ENCODE data around the gene MDFIC.

DNA sequence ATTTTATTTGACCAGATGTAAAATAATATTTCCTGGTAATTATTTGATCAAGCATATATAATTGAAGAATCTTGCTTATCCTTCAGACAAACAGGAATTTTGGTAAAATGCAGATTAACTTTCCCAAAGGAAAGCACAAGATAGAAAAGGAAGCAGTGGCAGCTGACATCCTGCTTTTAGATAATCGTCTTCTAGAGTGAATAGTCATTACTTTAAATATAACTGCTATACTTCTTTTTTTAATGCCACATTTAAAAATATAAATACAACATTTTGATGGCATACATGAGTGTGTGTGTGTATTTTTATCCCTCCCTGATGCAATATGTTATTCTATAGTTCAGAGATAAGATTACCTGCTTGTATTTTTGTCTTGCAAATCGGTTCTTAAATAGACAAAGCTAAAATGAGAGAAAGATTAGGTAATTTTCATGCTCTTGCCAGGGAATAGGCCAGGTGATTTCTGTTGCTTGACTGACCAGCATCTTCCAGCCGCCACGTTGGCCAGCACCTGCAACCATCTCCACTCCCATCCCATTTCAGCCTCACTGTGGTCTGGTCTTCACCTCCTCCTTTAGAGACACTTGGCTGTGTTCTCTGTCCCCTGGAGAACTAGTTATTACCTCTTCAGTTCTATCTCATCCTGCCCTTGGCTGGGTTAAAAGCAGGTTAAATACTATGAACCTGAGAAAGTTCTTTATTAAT is 58.1 kb downstream of the MDFIC start:
- TF ChIP-seq RAD21 (IDR thresholded peaks at IDR 0.05; ENCODE audit: low read length), result no peak
- TF ChIP-seq, protein P1, sequence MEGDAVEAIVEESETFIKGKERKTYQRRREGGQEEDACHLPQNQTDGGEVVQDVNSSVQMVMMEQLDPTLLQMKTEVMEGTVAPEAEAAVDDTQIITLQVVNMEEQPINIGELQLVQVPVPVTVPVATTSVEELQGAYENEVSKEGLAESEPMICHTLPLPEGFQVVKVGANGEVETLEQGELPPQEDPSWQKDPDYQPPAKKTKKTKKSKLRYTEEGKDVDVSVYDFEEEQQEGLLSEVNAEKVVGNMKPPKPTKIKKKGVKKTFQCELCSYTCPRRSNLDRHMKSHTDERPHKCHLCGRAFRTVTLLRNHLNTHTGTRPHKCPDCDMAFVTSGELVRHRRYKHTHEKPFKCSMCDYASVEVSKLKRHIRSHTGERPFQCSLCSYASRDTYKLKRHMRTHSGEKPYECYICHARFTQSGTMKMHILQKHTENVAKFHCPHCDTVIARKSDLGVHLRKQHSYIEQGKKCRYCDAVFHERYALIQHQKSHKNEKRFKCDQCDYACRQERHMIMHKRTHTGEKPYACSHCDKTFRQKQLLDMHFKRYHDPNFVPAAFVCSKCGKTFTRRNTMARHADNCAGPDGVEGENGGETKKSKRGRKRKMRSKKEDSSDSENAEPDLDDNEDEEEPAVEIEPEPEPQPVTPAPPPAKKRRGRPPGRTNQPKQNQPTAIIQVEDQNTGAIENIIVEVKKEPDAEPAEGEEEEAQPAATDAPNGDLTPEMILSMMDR (conservative IDR thresholded peaks at IDR 0.05; ENCODE audit: low read depth, low read length), result no peak
- TF ChIP-seq POLR2A (IDR thresholded peaks at IDR 0.05; ENCODE audit: low read depth, low read length), result no peak
- TF ChIP-seq CEBPB (IDR thresholded peaks at IDR 0.05; ENCODE audit: low read depth, low read length), result no peak
- TF ChIP-seq USF2 (IDR thresholded peaks at IDR 0.05; ENCODE audit: low read depth, low read length), result no peak
- TF ChIP-seq MXI1 (IDR thresholded peaks at IDR 0.05; ENCODE audit: borderline replicate concordance, low read depth, low read length), result no peak

Measured in IMR-90 (cell line).